GM21367 (cell line): Measurements from ENCODE around the gene CREB3L1.

Experiments
- ATAC-seq: cut with Tn5 transposase; IDR thresholded peaks from one replicate; pipeline ENCODE4 v1.9.1; 2021; ENCODE audit not compliant: unreplicated experiment

CREB3L1 gene

GRCh38 chr11:46321757-46322156 lies 44.3 kb downstream of the CREB3L1 start:
- ATAC-seq = no peak

DNA sequence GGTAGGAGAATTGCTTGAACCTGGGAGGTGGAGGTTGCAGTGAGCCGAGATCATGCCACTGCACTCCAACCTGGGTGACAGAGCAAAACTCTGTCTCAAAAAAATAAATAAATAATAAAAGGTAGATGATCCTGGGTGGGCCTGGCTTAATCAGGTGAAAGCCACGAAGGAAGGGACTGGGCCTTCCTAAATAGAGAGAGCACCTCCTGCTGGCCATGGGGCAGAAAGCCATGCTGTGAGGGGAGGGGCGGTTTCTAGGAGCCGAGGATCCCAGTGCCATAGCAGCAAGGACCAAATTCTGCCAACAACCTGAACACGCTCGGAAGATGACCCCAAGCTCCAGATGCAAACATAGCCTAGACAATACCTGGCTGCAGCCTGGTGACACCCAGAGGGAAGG lies 45.3 kb downstream of the CREB3L1 start:
- ATAC-seq = no peak

DNA sequence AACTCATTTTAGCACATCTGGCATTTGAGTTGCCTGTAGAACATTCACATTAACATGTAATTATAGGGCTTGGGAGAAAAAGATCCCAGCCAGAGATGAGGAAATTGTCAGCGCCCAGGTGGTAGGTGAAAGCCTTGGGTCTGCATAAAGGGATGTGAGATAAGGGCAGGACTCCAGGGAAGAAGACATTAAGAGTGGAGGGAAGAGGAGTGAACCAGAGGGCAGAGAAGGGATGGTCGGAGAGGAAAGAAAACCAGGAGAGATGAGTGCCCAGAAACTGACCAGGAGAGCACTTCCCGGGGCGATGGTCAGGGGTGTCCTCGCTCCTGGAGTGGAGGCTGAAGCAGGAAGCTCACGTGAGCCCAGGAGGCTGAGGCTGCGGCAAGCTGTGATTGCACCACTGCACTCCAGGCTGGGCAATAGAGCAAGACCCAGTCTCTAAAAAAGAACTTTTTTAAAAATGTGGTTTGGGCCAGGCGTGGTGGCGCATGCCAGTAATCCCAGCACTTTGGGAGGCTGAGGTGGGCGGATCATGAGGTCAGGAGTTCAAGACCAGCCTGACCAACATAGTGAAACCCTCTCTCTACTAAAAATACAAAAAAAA lies 49.5 kb downstream of the CREB3L1 start:
- no peak for ATAC-seq

GRCh38 chr11:46327829-46328228 lies 50.4 kb downstream of the CREB3L1 start:
- no peak for ATAC-seq

GRCh38 chr11:46330154-46330553 lies 52.7 kb downstream of the CREB3L1 start:
- no peak for ATAC-seq

GRCh38 chr11:46330563-46331281 lies 53.3 kb downstream of the CREB3L1 start:
- ATAC-seq = no peak

DNA sequence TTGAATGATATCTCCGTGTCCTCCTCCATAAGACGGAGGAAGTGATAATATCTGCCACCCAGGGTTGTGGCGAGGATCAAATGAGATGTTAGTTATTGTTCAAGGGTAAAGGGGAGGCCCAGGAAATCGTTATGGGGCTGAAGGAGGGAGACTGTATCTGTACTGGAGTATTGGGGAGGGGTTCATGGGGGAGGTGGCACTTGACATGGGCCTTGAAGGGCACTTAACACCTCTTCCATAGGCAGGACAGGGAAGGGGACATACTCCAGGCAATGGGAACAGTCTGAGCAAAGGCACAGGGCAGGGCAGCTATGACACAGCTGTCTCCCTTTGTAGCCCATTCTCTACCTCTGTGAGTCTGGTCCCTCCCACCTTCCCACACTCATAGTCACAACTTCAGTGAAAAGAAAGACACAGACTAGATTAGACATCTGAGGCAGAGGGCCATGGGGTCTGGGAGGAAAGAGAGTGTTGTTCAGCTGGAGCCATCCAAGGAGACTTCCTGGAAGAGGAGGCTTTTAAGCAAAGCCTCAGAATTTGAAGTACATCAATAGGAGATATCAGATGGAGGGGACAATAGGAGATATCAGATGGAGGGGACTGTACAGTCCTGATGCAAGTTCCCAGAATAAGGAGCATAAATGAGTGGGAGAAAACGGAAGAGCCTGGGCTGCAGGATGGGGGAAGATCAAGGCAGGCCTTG lies 54.0 kb downstream of the CREB3L1 start:
- no peak for ATAC-seq

DNA sequence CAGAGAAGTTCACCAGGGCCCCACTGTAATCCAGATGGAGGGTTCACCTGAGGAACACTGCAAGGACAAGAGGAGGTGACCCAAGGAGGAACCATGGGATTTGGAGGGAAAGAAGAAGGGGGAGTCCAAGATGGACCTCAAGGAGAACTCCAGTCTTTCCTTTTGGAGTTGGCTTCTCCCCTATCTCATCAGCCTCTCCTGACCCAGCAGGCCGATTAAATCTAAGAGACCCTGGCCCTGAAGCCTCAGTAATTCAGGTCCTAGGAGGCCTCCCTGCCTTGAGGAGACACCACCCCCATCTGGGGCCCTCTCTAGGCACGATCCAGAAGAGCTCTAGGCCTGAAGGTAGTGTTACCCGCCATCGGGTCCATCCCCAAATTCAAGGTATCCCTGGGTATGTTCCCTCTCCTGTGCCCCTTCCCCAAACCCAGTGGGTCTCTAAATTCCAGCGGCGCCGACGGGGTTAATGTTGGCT lies 54.7 kb downstream of the CREB3L1 start:
- no peak for ATAC-seq

DNA sequence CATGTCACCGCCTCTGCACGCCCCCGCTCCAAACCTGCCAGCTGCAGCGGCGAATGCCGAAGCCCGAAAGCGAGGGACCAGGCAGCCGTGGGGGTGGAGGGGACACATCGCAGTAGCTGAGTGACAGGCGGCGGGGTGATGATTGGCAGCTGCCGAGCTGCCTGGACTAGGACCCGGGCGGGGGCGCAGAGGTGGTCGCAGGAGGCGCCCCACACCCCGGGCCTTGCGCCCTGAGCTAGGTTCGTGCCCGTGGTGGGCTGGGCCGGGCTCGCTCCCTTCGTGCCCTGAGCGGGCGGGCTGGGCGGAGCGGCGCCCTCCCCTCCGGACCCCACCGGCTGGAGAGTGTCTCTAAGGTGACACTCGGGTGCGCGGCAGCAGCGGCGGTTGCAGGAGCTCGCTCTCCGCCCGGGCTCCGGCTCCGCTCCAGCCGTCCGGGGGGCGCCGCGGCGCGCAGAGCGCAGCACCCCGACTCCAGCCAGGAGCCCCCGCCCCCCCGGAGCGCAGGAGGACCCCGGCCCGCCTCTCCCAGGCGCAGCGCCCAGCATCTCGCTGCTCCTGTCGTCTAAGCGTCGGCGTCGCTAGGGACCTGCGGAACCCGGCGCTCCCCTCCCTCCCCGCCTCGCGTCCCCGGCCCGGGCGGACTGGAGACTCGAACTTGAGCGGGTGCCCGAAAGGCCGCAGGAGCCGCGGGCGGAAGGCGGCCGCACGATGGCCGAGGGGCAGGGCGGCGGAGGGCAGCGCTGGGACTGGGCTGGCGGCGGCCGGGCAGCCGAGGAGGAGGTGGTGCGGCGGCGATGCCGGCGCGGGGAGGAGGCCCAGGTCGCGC lies 55.3 kb downstream of the CREB3L1 start:
- ATAC-seq = no peak

- ATAC-seq = no peak
Observed at GRCh38 chr11:46333394-46333947, 56.0 kb downstream of the CREB3L1 start.

DNA sequence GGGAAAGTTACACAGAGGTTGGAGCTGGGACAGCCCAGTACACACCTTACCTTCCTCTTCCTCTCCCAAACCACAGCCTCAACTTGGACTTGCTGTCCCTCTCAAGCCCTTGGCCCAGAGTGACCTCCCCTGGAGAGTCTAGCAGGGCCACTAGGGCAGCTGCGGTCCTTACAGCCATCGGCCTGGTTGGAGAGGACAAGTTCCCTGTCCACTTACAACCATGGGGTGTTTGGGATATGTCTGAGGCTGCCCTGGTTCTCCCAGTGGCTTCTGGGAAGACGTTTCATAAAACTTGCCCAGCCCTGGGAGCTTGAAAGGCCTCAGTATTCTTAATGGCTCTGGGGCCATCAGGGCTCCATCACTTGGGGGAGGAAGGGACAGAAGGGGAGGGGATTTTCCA lies 56.7 kb downstream of the CREB3L1 start:
- ATAC-seq = no peak

- no peak for ATAC-seq
Observed at GRCh38 chr11:46335271-46335670, 57.8 kb downstream of the CREB3L1 start.

DNA sequence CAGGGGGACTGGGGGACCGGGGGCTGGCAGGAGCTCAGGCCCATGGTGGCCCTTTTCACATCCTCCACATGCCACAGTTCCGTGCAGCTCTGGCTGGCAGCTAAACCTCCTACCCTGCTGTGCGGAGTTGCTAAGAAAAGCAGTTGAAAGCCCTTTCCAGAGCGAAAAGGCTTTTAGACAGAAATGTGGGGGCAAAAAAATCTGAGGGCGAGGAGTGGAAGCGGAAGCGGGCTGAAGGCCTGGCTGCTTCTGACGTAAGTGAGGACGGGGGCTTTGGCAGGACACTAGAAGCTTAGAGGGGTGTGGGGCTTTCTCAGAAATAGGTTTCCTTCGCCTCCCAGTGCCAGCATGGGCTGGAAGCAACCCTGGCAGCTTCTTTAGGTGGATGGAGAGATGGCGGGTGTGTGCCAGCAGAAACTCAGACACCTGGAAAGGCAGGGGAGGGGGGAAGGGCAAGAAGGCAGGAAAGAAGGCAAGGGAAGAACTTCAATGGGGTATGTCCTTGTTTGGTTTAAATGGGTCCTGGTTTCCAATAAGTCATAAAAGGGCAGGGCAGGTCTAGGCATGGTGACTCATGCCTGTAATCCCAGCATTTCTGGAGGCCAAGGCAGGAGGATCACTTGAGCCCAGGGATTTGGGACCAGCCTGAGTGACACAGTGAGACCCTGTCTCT lies 58.6 kb downstream of the CREB3L1 start:
- no peak for ATAC-seq

DNA sequence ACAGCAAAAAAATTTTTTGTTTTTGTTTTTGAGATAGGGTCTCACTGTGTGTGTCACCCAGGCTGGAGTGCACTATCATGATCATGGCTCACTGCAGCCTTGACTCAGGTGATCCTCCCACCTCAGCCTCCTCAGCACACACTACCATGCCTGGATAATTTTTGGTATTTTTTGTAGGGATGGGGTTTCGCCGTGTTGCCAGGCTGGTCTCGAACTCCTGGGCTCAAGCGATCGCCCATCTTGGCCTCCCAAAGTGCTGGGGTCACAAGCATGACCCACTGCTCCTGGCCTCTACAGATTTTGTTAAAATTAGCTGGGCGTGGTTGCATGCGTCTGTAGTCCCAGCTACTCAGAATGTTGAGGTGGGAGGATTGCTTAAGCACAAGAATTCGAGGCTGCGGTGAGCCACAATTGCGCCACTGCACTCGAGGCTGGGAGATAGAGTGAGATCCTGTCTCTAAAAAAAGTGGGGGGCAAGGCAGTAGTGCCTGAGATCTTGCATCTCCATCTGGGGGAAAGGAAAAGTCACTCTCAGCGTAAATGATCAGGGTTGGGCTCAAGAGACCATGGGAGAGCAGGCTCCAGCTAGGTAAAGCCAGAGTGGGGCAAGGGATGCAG lies 59.2 kb downstream of the CREB3L1 start:
- no peak for ATAC-seq

- no peak for ATAC-seq
Observed at GRCh38 chr11:46337626-46338345, 60.3 kb downstream of the CREB3L1 start.

- no peak for ATAC-seq
Observed at GRCh38 chr11:46338636-46338987, 61.1 kb downstream of the CREB3L1 start.

GRCh38 chr11:46338988-46339666 lies 61.7 kb downstream of the CREB3L1 start:
- no peak for ATAC-seq

- ATAC-seq = no peak
Observed at GRCh38 chr11:46339816-46340215, 62.4 kb downstream of the CREB3L1 start.

DNA sequence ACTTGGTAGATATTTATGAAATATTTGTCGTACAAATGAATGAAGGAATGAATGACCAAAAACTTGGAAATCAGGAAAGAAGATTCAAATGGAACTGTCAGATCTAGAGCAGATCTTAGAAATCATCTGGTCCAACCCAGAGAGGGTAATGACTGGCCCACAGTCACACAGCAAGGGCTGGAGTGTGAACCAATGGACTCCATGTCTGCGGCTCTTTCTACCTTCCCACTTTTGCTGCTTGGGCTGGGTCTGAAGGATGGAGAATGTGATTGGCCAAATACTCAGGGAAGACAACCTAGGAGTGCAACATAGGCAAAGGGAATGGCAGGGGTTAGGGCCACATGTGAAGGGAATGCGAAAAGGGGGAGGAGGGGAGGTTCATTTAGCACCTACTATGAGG lies 64.0 kb downstream of the CREB3L1 start:
- ATAC-seq = no peak
